Neural progenitor cell (in vitro differentiated cells): ENCODE results near the gene ALK. TPM values are rescaled to one million over a fixed set of nuclear protein-coding genes. Genes with fewer than 3 reads are reported as not detected.

Experiments
- DNase-seq: peaks from one replicate; pipeline ENCODE4 v3.0.0-alpha.2; 2016; ENCODE audit warnings: low spot score
- H2AFZ ChIP-seq: fragments of 200-600 bp; sonication (generic); replicated peaks from 2 replicates; pipeline ENCODE4 v1.6.1; 2016; ENCODE audit warnings: antibody characterized with exemption
- H3F3A ChIP-seq: fragments of 200-600 bp; sonication (generic); 2 replicates; pipeline ENCODE4 v1.6.1; 2016; ENCODE audit warnings: antibody characterized with exemption, low read depth
- H3K27ac ChIP-seq: fragments of 200-600 bp; sonication (generic); 2 replicates; pipeline ENCODE4 v1.5.1; 2016; ENCODE audit warnings: mild to moderate bottlenecking
- H3K27me3 ChIP-seq: fragments of 200-600 bp; sonication (generic); 2 replicates; pipeline ENCODE4 v1.6.1; 2016; ENCODE audit warnings: mild to moderate bottlenecking, moderate library complexity
- H3K36me3 ChIP-seq: fragments of 200-600 bp; sonication (generic); 2 replicates; pipeline ENCODE4 v1.5.1; 2016
- H3K4me1 ChIP-seq: fragments of 200-600 bp; sonication (generic); 2 replicates; pipeline ENCODE4 v1.6.1; 2016; ENCODE audit warnings: mixed run types
- H3K4me2 ChIP-seq: fragments of 200-600 bp; sonication (generic); 2 replicates; pipeline ENCODE4 v1.6.1; 2016
- H3K4me3 ChIP-seq: fragments of 200-600 bp; sonication (generic); 2 replicates; pipeline ENCODE4 v1.5.1; 2016
- H3K79me2 ChIP-seq: fragments of 200-600 bp; sonication (generic); 2 replicates; pipeline ENCODE4 v1.6.1; 2016; ENCODE audit warnings: low read depth
- H3K9ac ChIP-seq: fragments of 200-600 bp; sonication (generic); 2 replicates; pipeline ENCODE4 v1.6.1; 2016
- H3K9me3 ChIP-seq: fragments of 200-600 bp; sonication (generic); 2 replicates; pipeline ENCODE4 v1.5.1; 2016; ENCODE audit warnings: low read depth
- H4K20me1 ChIP-seq: fragments of 200-600 bp; sonication (generic); 2 replicates; pipeline ENCODE4 v1.6.1; 2016; ENCODE audit warnings: low read depth
- H3K27ac Mint-ChIP-seq: 3 replicates; pipeline ENCODE4 v1.8.0; 2021; ENCODE audit warnings: mixed read lengths
- H3K27me3 Mint-ChIP-seq: 2 replicates; pipeline ENCODE4 v1.8.0; 2022; ENCODE audit warnings: low read depth, mild to moderate bottlenecking, inconsistent platforms, moderate library complexity, mixed read lengths; ENCODE audit not compliant: insufficient read depth
- H3K36me3 Mint-ChIP-seq: 3 replicates; pipeline ENCODE4 v1.8.0; 2021; ENCODE audit warnings: mixed read lengths
- H3K4me1 Mint-ChIP-seq: 3 replicates; pipeline ENCODE4 v1.8.0; 2021; ENCODE audit warnings: mixed read lengths
- H3K4me3 Mint-ChIP-seq: 3 replicates; pipeline ENCODE4 v1.8.0; 2021; ENCODE audit warnings: mild to moderate bottlenecking, moderate library complexity, mixed read lengths
- H3K9me3 Mint-ChIP-seq: 3 replicates; pipeline ENCODE4 v1.8.0; 2020; ENCODE audit warnings: mixed read lengths
- EZH2 ChIP-seq: fragments of 200-600 bp; sonication (generic); IDR thresholded peaks from 2 replicates; pipeline ENCODE4 v1.6.1; 2017; ENCODE audit warnings: antibody characterized with exemption, mild to moderate bottlenecking, moderate library complexity
- EZH2phosphoT487 ChIP-seq: fragments of 200-600 bp; sonication (generic); IDR thresholded peaks from 2 replicates; pipeline ENCODE4 v1.6.1; 2017; ENCODE audit warnings: antibody characterized with exemption
- total RNA-seq: library from RNA; depleted of rRNA; stranded (reverse); fragments of >200 nt; gene quantifications from 2 replicates; pipeline ENCODE4 v1.2.3, GENCODE V29; 2015; ENCODE audit warnings: low replicate concordance
- TF ChIP-seq, protein P1 (sequence below): fragments of 200-600 bp; sonication (generic); IDR thresholded peaks from 2 replicates; pipeline ENCODE4 v1.5.1; 2017; ENCODE audit warnings: antibody characterized with exemption, mild to moderate bottlenecking

The ALK gene
- total RNA-seq, 1 donor from 2014 or later, result not detected

DNA sequence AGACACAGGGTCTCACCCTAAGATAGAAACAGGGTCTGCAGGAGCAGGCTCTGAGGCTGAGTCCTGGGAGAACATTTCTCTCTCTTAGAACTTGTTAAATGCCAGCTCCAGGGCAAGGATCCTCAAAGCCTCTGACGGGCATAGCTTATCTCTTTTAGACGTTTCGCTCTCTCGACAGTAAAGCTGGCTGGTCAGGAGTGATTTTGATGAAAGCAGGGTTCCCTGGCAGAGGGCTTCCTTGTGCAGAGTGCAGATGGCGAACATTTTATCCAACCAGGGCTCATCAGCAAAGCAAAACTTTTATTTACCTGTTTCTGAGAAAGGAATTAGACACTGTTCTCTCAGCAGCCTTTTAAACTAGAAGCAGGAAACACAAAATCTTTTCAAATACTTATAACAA, 350.8 kb downstream of the ALK start:
- H3K27ac Mint-ChIP-seq, result no peak overlapping the region
- DNase-seq, result no peak
- H3F3A ChIP-seq, result no peaks in the 10 kb centered on the region
- no peaks in the 10 kb centered on the region for H3K27me3 ChIP-seq
- no peaks in the 10 kb centered on the region for H3K79me2 ChIP-seq
- H3K4me3 Mint-ChIP-seq, result no peak overlapping the region
- no peak overlapping the region for H3K4me3 ChIP-seq
- TF ChIP-seq EZH2phosphoT487 (no peak), EZH2 (no peak)
- TF ChIP-seq, protein P1, sequence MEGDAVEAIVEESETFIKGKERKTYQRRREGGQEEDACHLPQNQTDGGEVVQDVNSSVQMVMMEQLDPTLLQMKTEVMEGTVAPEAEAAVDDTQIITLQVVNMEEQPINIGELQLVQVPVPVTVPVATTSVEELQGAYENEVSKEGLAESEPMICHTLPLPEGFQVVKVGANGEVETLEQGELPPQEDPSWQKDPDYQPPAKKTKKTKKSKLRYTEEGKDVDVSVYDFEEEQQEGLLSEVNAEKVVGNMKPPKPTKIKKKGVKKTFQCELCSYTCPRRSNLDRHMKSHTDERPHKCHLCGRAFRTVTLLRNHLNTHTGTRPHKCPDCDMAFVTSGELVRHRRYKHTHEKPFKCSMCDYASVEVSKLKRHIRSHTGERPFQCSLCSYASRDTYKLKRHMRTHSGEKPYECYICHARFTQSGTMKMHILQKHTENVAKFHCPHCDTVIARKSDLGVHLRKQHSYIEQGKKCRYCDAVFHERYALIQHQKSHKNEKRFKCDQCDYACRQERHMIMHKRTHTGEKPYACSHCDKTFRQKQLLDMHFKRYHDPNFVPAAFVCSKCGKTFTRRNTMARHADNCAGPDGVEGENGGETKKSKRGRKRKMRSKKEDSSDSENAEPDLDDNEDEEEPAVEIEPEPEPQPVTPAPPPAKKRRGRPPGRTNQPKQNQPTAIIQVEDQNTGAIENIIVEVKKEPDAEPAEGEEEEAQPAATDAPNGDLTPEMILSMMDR, result no peak
- H3K9me3 Mint-ChIP-seq, result no peaks in the 10 kb centered on the region
- H2AFZ ChIP-seq, result no peak overlapping the region
- no peaks in the 10 kb centered on the region for H3K36me3 ChIP-seq
- no peak overlapping the region for H3K9ac ChIP-seq
- H4K20me1 ChIP-seq, result no peaks in the 10 kb centered on the region
- no peaks in the 10 kb centered on the region for H3K36me3 Mint-ChIP-seq
- no peaks in the 10 kb centered on the region for H3K4me1 ChIP-seq
- H3K27me3 Mint-ChIP-seq, result peaks cover 2% of the 10 kb centered on the region
- no peaks in the 10 kb centered on the region for H3K4me1 Mint-ChIP-seq
- no peak overlapping the region for H3K4me2 ChIP-seq
- H3K27ac ChIP-seq, result no peak overlapping the region
- no peaks in the 10 kb centered on the region for H3K9me3 ChIP-seq

DNA sequence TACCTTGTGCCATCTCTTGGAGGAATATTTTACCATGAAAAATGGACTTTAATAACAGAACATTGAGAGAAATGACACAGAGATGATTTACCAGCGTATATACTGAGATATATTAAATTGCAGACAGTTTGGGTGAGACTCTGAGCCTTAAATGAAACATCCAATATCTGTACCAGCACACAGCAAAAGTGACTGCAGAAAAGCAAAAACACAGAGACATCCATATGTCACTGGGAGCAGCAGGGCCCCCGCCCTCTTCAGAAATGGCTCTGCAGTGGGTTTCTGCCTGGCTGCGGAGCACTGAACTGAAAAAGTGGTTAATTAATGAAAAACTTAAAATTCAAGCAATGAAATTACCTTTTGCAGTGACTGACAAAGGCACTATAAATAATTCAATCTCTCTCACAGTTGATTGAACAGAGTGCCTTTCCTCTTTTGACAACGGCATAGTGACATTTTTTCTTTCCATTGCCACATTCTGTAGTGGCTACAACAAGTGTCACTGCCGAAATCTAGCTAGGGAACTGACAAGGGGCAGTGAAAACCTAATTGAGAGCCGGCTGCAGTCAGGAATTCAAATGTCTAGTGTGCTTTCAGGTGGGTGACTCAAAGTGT, 353.4 kb downstream of the ALK start:
- Histone ChIP-seq H3K79me2 (no peaks in the 10 kb centered on the region), H3K9ac (no peak overlapping the region), H3K4me2 (no peak overlapping the region), H3K4me1 (no peaks in the 10 kb centered on the region), H3K27ac (no peak overlapping the region), H3K36me3 (no peaks in the 10 kb centered on the region), H2AFZ (no peak overlapping the region), H3K4me3 (no peak overlapping the region), H3K27me3 (no peaks in the 10 kb centered on the region), H3K9me3 (no peaks in the 10 kb centered on the region), H3F3A (no peaks in the 10 kb centered on the region), H4K20me1 (no peaks in the 10 kb centered on the region)
- Mint-ChIP-seq H3K4me1 (no peaks in the 10 kb centered on the region), H3K27ac (no peak overlapping the region), H3K27me3 (peaks cover 2% of the 10 kb centered on the region), H3K4me3 (no peak overlapping the region), H3K9me3 (no peaks in the 10 kb centered on the region), H3K36me3 (no peaks in the 10 kb centered on the region)
- DNase-seq, result no peak
- TF ChIP-seq, protein P1, result no peak
- TF ChIP-seq EZH2phosphoT487 (no peak), EZH2 (no peak)

DNA sequence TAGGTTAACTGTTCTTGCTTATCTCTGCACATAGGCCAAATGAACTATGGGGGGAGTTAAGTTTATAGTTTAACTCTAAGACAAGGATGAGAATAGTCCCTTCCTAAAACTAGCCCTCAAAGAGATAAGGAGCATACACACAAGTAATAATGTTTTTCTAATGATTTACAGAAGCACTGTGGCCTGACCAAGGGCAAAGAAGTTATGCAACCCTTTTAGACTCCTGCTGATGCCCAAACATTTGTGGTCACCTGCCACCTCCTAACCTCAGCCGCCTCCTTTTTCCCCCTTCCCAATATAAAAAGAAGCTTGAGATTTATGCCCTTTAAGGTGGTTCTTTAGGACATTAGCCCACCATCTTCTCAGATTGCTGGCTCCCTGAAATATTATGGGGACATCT, 357.7 kb downstream of the ALK start:
- H3K4me1 ChIP-seq, result no peaks in the 10 kb centered on the region
- TF ChIP-seq EZH2phosphoT487 (no peak), EZH2 (no peak)
- TF ChIP-seq, protein P1, result no peak
- H3F3A ChIP-seq, result no peaks in the 10 kb centered on the region
- no peak overlapping the region for H3K27ac Mint-ChIP-seq
- no peak overlapping the region for H3K4me3 ChIP-seq
- no peaks in the 10 kb centered on the region for H3K36me3 ChIP-seq
- no peaks in the 10 kb centered on the region for H3K4me1 Mint-ChIP-seq
- no peaks in the 10 kb centered on the region for H4K20me1 ChIP-seq
- H3K79me2 ChIP-seq, result no peaks in the 10 kb centered on the region
- peaks cover 4% of the 10 kb centered on the region for H3K27me3 Mint-ChIP-seq
- no peak overlapping the region for H3K4me2 ChIP-seq
- H3K27me3 ChIP-seq, result no peaks in the 10 kb centered on the region
- no peak overlapping the region for H2AFZ ChIP-seq
- H3K9me3 Mint-ChIP-seq, result no peaks in the 10 kb centered on the region
- H3K27ac ChIP-seq, result no peak overlapping the region
- H3K9me3 ChIP-seq, result no peaks in the 10 kb centered on the region
- H3K36me3 Mint-ChIP-seq, result no peaks in the 10 kb centered on the region
- no peak overlapping the region for H3K4me3 Mint-ChIP-seq
- H3K9ac ChIP-seq, result no peak overlapping the region
- DNase-seq, result no peak
